Right lobe of liver (tissue), 4 donors: ENCODE results near the gene SLC25A23.

ENCODE experiments used
- CTCF ChIP-seq, 4 donors: fragments of 200-600 bp in 3 of 4; fragments of 450-650 bp in 1 of 4; IDR thresholded peaks; one replicate each; pipeline versions ENCODE4 v1.5.1 to v1.8.0; 2016 to 2022; ENCODE audit warnings: antibody characterized with exemption in 4 of 4, mild to moderate bottlenecking in 2 of 4
- POLR2A ChIP-seq: fragments of 450-650 bp; IDR thresholded peaks from one replicate; pipeline ENCODE4 v1.6.1; 2017; ENCODE audit warnings: antibody characterized with exemption, mild to moderate bottlenecking
- donor health status: DM: no; HTN: no; CAD: no.
- donor health status: DM: no; HTN: no; CAD: no.
- donor health status: DM: no; HTN: yes; CAD: no.

GRCh38 chr19:6451583-6452222 lies 7.9 kb downstream of the SLC25A23 start:
- TF ChIP-seq POLR2A (no peak), CTCF (IDR thresholded peaks at IDR 0.05) (no peak)
